Measurements from ENCODE around the gene SPX.
A peak's percentile ranks its signal among the peaks of the same experiment; 100 is the strongest.

The SPX gene, protein sequence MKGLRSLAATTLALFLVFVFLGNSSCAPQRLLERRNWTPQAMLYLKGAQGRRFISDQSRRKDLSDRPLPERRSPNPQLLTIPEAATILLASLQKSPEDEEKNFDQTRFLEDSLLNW

DNA sequence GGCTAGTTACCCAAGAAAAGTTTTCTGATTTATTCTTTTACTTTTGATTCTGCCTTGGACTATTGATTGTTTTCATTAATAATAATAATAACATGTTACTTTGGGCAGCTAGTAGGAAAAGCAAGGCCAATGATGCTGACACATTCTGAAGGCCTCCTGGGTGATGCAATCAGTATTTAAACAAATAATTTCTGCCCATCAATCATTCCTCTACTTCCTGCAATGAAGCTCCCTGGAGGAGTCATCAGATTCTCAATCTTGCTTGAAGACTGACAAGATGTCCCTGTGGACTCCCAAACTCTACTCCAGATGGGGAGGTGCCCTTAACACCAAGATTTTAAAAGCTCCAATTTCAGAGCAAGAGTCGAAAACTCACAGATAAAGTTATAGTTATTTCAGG lies at the start of gene SPX:
SPX (plus strand) TSS at position 244 of the 400 bp plus-strand sequence. CDS start 177 bp downstream, outside the sequence.
- no peak for DNase-seq

DNA sequence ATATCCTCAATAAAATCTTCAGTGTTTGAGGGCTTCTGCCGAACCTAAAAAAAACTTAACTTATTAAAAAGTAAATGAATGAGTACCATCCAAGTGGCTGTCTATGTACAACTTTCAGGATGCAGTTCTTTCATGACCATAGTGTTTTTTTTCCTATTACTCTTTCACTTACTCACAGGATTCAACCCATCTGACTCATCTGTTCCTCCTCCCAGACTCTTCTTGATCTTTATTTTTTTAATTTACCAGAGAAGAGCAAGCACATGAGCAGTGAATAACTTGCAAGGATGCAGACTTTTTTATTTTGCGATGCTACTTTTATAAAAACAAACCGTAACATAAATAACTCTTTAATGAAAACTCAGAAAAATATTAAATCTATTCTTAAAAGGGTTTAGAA lies 49.1 kb upstream of the SPX start:
- no peak for DNase-seq

DNA sequence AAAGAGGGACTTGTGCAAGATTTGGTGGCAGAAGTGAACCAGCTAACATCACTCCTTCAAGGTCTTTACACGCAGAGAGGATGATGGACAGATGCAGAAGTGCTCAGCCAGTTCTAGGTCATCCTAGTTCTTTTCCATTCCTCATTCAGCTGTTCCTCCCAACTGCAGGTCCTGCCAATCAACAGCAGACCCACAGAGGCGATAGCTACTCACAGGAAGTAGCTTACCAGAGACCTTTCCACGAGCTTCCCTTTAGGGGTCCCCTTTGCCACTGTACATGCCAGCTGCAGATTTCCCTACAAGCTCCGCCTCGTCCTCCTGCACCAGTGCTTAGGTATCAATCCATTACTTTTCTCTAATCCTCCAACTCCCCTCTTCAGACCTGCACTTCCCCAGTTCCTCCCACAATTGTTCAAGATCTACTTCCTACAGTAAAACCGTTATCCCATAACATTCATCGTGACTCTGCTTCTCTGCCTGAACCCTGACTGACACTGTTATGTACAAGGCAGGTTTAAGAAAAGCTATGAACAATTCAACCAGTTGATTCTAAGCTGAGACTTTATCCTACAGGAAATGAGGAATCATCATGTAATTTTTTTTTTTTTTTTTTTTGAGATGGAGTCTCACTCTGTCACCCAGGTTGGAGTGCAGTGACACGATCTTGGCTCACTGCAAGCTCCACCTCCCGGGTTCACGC lies 47.2 kb upstream of the SPX start:
- DNase-seq: no peak

DNA sequence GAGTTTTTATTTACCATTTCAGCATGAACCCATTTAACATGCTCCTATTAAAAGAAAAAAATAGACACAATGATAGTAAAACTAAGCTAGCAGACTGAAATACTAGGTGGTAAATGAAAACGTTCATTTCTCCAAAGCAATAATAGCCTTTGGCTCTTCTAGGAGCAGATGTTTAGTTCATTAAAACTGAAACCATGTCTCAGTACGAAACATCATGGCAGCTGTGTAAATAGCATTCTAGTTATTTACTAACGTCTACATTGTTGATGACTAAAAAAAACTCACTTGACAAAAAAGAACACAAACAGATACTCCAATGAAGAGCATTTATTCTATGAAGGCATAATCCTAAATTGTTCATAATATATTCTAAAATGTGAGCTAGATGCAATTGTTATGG lies 42.6 kb upstream of the SPX start:
- DNase-seq: no peak

DNA sequence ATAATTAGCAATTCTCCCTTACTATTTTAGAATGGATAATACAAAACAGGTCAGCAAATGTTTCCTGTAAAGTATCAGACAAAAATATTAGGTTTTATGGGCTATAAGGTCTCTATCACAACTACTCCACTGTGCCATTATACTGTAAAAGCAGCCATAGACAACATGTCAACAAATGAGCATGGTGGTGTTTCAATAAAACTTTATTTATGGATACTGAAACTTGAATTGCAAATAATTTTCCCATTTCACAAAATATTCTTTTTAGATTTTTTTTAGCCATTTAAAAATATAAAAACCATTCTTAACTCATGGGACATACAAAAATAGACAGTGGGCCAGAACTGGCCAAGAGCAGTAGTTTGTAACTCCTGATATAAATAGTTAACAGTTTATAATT lies 40.1 kb upstream of the SPX start:
- no peak for DNase-seq

DNA sequence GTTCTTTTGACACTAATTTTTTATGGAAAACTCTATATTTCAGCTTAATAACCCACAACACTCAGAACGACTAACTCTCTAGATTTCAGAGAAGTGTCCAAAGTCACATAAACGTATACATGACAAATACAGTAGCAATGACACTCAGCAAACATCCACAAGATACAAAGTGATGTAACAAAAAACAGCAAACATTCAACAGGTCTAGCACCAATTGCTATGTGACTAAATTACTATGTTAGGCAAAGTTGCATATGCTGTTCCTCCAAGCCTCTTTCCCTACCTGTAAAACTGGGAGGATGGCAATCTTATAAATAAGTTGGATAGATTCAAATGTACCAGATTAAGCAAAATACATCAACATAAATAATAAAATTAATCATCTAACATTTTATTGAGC lies 26.3 kb upstream of the SPX start:
- DNase-seq: no peak

DNA sequence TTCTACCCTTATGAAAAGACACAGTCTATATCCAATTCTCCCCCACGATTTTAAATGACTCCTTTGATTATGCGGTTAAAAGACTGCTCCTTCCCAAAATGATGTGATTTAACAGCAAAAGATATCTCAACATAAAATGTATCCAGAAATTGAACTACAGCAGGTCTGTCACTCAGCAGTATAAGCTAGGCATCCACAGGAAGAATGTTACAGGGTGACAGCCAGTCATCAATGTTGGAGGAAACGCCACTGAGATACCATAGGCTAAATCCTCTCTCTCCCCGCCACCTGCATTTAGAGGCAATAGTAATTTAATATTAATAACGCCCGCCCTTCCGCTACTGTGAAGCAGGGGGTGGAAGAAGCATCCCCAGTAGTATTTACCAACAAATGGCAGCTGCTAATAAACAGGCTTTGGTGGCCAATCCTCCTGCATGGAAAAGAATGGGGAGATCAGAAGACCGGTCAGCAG lies 25.3 kb upstream of the SPX start:
- no peak for DNase-seq

DNA sequence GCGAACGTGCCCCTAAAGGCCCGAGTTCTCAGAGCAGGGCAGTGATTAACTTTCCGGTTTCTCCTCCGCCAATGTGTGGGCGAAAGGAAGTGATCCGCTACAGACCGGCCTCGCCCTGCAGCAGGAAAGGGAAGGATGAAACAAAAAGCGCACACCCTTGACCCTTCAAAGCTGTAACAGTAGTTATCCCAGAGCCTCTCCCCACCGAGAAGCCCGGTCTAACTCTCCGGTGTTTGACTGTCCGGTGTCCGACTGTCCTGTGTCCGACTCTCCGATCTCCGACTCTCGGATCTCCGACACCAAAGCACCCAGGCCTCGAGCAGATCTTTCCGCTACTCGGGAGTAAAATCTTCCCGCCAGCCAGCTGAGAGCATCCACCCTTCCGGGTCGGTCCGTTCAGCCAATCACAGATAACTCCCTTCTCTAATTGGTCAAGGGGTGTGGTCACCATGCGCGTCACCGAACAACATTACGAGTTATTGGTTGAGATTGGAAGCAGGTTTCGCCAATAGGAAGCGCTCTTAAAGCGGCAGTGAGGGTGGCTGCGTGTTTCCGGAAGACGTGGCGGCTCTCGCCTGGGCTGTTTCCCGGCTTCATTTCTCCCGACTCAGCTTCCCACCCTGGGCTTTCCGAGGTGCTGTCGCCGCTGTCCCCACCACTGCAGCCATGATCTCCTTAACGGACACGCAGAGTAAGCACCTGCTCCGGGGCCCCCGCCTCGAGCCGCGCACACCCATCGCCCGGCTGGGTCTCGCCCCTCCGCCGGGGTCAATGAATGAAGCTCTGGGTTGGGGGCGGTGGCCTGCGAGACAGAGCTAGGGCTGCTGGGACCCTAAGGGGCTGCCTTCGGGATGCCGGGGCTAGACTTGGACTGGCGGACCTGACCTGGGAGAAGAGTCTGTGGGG lies 24.6 kb upstream of the SPX start, which contains the start of the genes GOLT1B and RECQL:
GOLT1B (plus strand) TSS at position 532 of the 906 bp plus-strand sequence; CDS start at position 667, 135 bp downstream.
RECQL (minus strand) TSS at position 378 of the 906 bp plus-strand sequence. CDS start 2,065 bp downstream, outside the sequence.
- DNase-seq: peak; percentile 92

DNA sequence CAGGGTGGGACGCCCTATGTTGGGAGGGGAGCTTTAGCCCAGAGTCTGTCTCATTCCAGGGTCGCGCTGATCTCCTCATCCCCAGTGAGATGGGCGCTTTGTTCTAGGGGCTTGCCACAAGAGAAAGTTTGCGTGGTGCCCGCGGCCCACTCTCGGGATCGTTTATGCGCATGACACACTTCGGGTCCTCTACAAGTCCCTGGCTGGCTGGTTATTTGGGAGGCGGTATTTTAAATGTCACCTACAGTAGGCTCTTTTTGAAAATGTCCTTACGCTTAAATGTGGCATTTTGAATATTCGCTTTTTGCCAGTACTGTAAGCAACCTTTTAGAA lies 24.0 kb upstream of the SPX start:
- peak; percentile 52 for DNase-seq

DNA sequence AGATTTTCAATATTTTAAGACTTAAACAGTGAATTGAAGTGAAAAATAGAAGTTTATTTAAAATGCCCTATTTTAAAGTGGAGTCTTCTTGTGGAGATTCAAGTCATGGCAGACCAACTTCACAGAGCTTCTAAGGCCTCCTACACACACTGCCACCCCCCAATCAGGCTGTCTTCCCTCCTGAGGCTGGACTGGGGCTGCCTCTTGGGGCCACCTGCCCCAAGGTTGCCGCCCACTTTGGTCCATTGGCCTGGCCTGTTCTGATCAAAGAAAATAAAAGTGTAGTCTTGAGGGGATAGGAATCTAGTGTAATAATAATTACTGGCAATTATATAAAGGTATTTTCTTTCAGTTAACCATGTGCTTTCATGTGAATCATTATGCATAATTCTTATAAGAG lies 23.2 kb upstream of the SPX start:
- DNase-seq: no peak

DNA sequence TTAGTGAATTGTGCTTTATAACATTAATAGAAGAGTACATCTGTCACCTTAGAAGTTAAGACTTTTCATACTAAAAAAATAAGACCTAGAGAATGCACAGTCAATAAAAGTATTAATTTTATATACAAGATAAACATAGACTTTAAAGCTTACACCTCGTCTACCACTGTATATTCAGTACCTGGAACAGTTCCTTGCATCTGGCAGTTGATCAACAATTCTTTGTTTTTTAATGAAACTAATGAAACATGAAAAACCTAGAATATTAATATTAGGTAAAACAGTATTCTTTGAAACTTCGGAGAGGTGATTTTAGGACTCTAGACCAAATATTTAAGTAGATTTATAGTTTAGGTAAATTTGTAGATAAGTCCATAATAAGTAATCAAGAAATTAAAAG lies 20.2 kb upstream of the SPX start:
- no peak for DNase-seq

DNA sequence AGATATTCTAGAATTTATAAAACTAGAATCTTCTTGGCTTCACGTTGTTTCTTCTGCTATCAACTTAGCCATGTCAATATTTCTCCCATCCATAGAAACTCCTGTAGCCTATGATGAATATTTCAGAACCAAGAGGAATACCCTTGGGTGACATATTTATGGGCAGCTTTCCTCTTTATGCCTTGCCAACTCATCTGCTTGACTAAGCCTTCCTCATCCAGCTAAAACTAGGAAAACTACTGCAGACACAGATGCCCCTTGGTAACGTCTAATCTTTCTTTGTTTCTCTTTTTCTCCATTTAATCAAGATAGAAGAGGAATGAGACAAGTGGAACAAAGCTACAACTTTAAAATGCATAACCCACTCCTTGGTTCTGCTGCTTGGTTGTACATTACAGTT lies 18.2 kb upstream of the SPX start:
- DNase-seq: no peak

DNA sequence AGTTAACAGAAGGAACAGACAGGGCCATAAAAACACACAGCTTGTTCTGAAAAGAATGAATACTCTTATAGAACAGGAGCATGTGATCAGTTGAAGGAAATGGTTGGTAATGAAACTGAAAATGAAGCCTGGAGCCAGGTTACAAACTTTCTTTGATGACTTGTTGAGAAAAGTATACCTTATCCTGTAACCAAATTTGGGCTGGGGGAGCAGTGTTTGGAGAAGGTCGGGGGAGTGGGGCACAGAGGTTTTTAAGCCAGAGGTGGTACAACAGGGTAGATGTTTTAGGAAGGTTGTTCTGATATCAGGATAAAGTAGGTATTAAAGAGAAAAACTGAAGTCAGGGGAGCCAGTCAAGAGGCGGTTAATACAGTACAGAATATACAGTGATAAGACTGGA lies 16.3 kb upstream of the SPX start:
- peak; percentile 9 for DNase-seq

DNA sequence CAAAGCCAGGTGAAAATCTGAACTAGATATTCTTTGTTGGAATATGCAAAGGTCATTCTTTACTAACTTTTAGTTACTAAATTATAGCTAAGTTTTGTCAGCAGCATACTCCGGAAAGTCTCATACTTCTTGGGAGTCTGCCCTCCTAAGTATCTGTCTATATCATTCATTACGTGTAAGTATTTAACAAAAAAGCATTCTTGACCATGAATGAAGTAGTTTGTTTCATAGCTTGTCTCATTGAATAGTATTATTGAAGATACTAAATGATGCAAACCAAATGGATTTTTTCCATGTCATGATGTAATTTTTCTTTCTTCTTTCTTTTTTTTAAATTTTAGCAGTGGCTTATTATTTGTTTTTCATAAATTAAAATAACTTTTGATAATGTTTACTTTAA lies 9.8 kb upstream of the SPX start:
- no peak for DNase-seq

DNA sequence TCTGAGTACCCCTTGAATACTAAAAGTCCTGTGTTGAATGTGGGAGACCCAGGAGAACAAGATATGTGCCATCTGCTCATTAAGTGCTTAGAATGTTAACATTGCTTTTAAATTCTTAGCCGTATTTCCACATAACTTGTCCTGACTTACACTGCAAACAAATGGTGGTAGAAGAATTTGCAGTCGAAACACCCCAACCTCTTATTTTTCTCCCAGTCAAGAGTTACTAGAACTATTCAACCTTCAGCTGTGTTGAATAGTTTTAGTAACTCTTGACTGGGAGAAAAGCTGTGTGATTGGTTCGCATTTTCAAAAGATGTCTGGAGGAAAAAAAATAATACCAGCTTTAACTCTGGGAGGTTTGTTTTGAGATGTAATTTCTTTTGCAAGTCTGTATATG lies 7.6 kb upstream of the SPX start:
- no peak for DNase-seq

DNA sequence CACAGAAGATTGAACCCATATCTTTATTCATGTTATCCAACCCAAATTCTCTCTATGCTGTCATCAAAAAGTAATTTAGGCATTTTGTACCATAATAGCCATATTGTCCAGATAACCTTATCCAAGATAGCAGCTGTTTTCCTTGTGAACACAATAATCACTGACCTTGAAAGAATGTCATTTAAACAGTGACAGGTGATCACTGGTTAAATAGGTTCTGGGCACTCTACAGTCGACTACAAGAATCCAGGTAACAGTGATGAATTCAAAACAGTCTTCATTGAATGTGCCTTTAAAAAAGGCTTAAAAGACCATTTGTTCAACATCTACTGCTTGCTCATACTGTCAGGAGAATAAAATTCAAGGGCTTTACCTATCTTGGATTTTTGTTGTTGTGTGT lies 4.6 kb upstream of the SPX start:
- no peak for DNase-seq

DNA sequence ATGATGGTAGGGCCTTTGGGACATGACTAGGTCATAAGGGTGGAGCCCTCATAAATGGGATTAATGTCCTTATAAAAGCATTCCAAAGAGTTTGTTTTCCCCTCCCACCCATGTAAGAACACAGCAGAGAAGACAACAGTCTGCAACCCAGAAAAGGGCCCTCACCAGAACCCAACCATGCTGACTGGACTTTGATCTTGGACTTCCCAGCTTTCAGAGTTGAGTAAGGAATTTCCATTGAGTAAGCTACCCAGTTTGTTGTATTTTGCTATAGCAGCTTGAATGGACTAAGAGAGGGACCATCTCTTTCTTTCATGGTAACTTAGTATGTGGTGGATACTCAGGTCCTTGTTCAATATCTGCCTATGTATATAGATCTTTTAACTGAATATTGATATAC lies 2.9 kb upstream of the SPX start:
- DNase-seq: no peak

DNA sequence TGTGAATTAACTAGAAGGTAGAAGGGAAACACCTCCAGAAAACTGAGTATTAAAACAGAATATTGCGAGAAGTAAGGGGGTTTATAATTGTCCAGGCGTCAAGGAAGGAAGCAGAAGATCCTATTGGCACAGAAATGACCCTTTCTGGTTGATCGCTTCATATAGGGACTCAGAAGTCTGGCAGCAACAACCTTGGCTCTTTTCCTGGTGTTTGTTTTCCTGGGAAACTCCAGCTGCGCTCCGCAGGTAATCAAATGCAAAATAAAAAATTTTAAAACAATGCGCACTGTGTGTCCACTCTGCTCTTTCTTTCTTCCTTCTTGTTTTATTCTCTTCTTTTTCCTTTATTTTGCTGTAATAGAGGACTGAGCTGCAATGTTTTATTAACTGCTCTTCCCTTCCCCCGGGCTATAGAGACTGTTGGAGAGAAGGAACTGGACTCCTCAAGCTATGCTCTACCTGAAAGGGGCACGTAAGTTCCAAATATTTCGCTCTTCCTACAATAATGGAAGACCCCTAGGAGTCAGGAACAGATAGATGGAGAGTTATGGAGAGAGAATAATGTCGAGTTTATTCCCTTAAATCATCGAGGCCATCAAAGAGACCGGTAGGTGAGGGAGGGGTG lies 737 bp downstream of the SPX start:
- no peak for DNase-seq

DNA sequence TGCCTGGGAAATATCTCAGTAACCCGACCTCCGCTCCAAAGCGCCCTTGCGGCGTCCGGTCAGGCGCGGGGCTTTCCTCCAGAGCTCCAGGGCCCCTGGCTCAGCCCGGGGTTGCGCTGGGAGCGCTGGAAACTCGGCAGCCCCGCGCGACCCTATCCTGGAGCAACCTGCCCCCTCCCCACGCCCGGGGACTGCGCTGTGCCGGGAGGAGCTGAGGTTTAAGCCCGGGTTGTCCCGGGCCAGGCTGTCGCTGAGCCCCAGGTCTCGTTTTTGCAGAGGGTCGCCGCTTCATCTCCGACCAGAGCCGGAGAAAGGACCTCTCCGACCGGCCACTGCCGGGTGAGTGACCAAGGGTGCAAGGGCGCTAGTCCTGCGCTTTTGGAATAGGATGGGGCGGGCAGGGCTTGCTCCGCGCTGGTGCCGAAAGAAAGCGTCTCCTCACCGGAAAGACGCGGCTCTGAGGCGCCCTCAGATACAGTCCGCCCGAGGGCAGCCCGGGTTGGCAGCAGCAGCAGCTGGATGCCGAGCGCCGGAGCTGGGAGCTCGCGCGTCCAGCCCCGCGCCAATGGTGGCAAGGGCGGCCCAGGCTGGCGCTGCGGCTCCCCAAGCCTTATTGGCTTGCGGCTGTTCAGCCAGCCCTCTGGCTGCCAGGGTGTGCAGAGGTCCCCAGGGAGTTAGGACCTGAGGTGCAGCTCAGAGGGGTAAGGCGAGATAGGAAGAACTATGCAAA lies 1.5 kb downstream of the SPX start:
- peak; percentile 58 for DNase-seq

DNA sequence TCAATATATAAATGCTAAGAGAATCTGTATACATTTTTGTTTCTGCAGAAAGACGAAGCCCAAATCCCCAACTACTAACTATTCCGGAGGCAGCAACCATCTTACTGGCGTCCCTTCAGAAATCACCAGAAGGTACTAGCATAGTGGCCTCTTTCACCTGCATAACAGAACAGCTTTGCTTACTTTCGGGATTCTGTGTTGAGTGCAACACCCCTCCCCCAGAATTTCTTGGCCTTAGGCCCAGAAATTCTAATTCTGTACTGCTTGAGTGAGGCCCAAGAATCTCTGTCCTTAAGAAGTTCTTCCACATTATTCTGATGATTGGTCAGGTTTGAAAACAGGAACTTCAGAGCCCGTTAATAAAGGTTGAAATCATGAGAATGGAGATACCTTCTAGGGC lies 2.9 kb downstream of the SPX start:
- no peak for DNase-seq

DNA sequence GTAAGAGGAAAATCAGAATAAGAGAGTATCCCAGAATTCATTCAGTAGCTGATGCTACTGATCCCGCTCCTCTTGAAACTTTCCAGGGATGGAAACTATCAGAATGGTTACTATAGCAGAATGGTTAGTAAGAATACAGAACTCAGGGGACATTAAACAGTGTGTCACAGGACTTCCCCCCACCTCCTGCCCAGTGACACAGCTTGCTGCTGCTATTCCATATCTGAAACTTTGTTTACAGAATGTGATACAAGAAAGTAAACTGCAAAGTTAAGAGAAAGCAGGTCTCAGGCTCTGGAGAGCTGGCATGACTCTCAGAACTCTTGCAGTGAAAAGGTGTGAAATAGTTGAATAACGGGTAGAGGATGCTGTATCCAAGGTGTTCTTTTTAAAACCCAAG lies 3.4 kb downstream of the SPX start:
- DNase-seq: no peak

DNA sequence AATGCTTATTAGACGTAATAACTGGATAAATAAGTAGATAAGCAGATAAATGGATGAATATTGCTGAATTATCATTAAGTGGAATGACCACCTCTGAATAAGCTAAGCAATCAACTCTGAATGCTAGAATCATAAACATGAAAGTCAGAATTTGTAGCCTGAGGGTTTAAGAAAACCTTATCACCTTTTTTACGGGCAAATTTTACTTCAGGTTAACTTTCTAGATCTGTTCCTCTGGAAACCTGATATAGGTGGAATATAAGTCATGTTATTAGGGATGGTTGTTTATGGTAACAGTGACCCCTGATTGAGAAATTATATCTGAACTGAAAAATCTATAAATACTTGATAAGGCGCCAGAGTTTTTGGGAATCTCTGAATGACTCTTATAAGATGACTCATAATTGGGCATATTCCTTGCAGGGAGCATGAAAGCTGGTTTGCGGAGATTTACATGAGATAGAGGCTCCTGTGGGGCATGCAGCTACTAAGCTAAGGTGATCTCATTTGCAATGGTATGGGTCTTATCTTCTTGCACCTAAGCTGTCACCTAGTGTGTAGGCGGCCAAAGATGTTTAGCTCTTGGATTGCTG lies 12.1 kb downstream of the SPX start:
- no peak for DNase-seq

Measured in stimulated activated CD4-positive, alpha-beta T cell treated with anti-CD3 and anti-CD28 coated beads, Interleukin-4, amount 100 ng/mL, for 24 hours (primary cell).